ENCODE data around the gene LRRC41.

GRCh38 chr1:46334030-46334384 is 30.6 kb upstream of the LRRC41 start:
- TF ChIP-seq CTCF (IDR thresholded peaks at IDR 0.05; ENCODE audit: borderline replicate concordance, extremely low read depth, low read length, poor library complexity, severe bottlenecking): no peak
- TF ChIP-seq EZH2 (IDR thresholded peaks at IDR 0.05; ENCODE audit: borderline replicate concordance, low read depth, low read length, severe bottlenecking): no peak
